IPS DF 6.9 (cell line): ENCODE measurements around the gene EPB41L3.
"Not testable (repeated sequence)": the region's sequence is repeated elsewhere in the genome, so short reads cannot be mapped to it uniquely, and the experiment has no call there.

ENCODE experiments used
- DNase-seq: peaks from one replicate; pipeline ENCODE4 v3.0.0-alpha.2; 2013; ENCODE audit warnings: low read depth, low spot score
- H3K27ac ChIP-seq: one replicate; pipeline ENCODE4 v1.5.1; 2013; ENCODE audit warnings: low read length, control low read depth
- H3K27me3 ChIP-seq: 2 replicates; pipeline ENCODE4 v1.6.1; 2013; ENCODE audit warnings: mild to moderate bottlenecking, low read length; ENCODE audit not compliant: control insufficient read depth, insufficient read depth
- H3K36me3 ChIP-seq: 2 replicates; pipeline ENCODE4 v1.6.1; 2013; ENCODE audit warnings: low read length; ENCODE audit not compliant: control insufficient read depth, insufficient read depth
- H3K4me1 ChIP-seq: 2 replicates; pipeline ENCODE4 v1.6.1; 2013; ENCODE audit warnings: low read length; ENCODE audit not compliant: control insufficient read depth, insufficient read depth
- H3K4me3 ChIP-seq: 2 replicates; pipeline ENCODE4 v1.5.1; 2013; ENCODE audit warnings: mild to moderate bottlenecking, low read length
- H3K9me3 ChIP-seq: 2 replicates; pipeline ENCODE4 v1.6.1; 2013; ENCODE audit warnings: low read length, inconsistent platforms; ENCODE audit not compliant: control insufficient read depth, insufficient read depth
- whole genome bisulfite sequencing: extraction: QIAGEN DNeasy Blood & Tissue Kit; methylation state at CpG from one replicate; pipeline ENCODE4 v1.1.7; 2013; ENCODE audit warnings: mixed read lengths, missing lambda C conversion rate; ENCODE audit not compliant: insufficient read length, insufficient coverage; 5-methylcytosine and 5-hydroxymethylcytosine counted together

EPB41L3 gene

DNA sequence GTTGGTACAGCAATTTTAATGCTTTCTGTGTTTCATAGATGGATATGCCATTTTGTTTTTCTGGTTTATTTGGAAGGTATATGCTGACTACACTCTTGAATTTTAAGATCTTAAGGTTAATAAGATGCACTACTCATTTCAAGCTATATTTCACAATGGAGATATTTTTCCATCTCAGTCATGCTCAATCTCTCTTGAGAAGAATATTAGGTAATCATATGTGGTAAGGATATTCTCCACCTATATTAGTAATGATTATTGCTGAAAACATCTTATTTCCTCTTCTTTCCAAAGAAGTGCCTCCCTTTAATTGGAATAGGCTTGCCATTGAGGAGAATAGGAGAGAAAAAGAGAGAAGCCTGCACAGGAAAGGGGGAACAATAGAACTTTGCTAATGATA is 40.1 kb downstream of the EPB41L3 start:
- no peak overlapping the region for H3K4me3 ChIP-seq
- no peaks in the 10 kb centered on the region for H3K36me3 ChIP-seq
- H3K27me3 ChIP-seq = no peaks in the 10 kb centered on the region
- DNase-seq = no peak
- no peaks in the 10 kb centered on the region; the same call in 1 of the 2 replicates for H3K4me1 ChIP-seq
- H3K9me3 ChIP-seq = no peaks in the 10 kb centered on the region
- no peak overlapping the region for H3K27ac ChIP-seq

DNA sequence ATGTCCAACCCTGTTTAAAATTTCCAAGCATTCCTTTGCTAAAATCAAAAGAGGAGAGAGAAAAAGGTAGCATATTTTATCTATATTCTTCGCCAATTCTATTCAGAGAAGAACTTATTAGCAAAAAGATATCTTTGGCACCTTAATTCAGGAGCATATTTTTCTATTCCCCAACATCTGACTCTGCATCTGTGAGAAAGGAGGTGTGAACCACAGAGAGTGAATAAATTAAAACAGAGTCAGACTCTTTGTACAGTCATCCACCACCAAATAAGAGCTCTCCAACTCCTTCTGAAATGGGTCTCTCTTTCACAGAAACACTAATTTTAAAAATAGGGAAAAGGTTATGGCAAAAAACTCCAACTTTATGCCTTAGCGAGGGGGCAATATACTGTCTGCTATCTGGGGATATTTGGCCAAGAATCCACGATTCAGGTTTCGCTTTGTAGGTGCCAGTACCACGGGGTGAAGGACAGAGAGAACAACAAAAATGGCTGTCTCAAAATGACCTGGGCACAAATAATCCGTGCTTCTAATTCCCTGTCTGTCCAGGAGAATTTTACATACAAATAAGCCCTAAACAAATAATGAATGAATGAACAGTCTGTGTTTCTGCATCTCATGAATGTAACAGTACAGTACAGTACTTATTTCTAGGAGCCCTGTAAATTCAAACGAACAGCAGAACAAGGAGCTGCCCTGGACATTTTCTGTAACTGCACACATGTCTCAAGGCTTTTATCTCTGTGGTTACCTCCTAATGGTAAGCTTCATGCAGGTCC is 43.4 kb downstream of the EPB41L3 start:
- no peaks in the 10 kb centered on the region for H3K9me3 ChIP-seq
- H3K36me3 ChIP-seq = no peaks in the 10 kb centered on the region
- no peaks in the 10 kb centered on the region; the same call in 1 of the 2 replicates for H3K4me1 ChIP-seq
- no peaks in the 10 kb centered on the region for H3K27me3 ChIP-seq
- H3K4me3 ChIP-seq = no peak overlapping the region
- H3K27ac ChIP-seq = no peak overlapping the region
- DNase-seq = no peak
- no CpG with 5 or more reads among the region's 7 CpGs for WGBS

- DNase-seq = no peak
- Histone ChIP-seq H3K27me3 (no peaks in the 10 kb centered on the region), H3K4me1 (no peaks in the 10 kb centered on the region), H3K27ac (no peak overlapping the region), H3K4me3 (no peak overlapping the region), H3K36me3 (no peaks in the 10 kb centered on the region), H3K9me3 (no peaks in the 10 kb centered on the region)
- WGBS = no CpG with 5 or more reads among the region's 6 CpGs
These were observed 45.3 kb downstream of the EPB41L3 start for GRCh38 chr18:5498452-5498851.

- no peaks in the 10 kb centered on the region for H3K36me3 ChIP-seq
- no peaks in the 10 kb centered on the region for H3K27me3 ChIP-seq
- no CpG with 5 or more reads among the region's 2 CpGs for WGBS
- no peaks in the 10 kb centered on the region for H3K4me1 ChIP-seq
- DNase-seq = no peak
- H3K4me3 ChIP-seq = no peak overlapping the region
- no peaks in the 10 kb centered on the region for H3K9me3 ChIP-seq
- H3K27ac ChIP-seq = no peak overlapping the region
These were observed 47.5 kb downstream of the EPB41L3 start for GRCh38 chr18:5496305-5496704.

DNA sequence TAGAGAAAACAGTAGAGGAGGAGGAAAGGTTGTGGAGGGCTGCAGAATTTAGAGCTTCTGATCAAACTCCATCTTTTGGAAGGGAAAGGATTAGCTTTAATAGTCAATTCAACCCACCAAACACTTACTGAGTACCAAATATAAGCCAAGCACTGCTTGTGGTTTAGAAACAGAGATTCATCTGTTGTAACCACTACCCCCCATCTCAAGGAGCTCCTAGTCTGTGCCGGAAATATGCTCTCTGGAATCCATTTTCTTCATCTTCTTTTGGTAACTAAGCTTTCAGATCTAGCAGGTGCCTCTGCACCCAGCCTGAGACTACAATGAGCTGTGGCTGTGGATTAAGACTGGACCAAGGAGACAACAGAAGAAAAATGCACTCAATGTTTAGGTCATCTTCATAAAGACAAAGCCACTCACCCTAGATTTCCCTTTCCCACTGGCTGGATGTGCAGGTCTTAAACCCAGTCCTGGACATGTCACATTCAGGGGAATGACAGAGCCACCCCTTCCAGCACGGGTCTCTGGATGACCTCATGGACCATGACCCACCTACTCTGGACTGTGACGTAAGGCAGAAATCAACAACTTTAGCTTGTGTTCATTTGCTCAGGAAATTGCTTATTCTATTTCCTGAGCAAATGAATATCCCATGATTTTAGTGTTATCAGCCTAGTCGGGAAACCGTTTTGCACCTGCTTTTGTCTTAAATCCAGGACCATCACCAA is 52.9 kb downstream of the EPB41L3 start:
- Histone ChIP-seq H3K4me1 (no peaks in the 10 kb centered on the region), H3K9me3 (no peaks in the 10 kb centered on the region), H3K36me3 (no peaks in the 10 kb centered on the region), H3K27ac (no peak overlapping the region), H3K27me3 (no peaks in the 10 kb centered on the region), H3K4me3 (no peak overlapping the region)
- no peak for DNase-seq
- WGBS = no CpG with 5 or more reads among the region's 5 CpGs

DNA sequence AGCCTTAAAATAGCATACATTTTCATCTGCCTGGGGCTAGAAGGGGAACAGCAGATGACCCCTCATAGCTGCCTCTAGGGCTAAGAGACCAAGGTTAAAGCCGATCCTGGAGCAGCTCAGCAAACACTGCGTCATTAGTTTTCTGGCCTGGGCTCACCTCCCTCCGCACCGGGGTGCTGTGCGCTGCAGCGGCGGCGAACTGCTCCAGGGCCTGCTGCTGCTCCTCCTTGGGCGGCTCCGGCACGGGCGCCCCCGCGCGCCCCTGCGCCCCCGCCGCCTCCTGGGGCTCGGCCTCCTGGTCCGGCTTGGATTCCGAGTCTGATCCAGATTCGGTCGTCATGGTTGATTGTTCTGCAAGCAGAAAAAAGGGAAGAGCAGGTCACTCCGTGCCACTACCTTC is 55.0 kb downstream of the EPB41L3 start:
- Histone ChIP-seq H3K36me3 (no peaks in the 10 kb centered on the region), H3K27ac (no peak overlapping the region), H3K9me3 (no peaks in the 10 kb centered on the region), H3K27me3 (no peaks in the 10 kb centered on the region), H3K4me3 (no peak overlapping the region), H3K4me1 (no peaks in the 10 kb centered on the region)
- DNase-seq = no peak
- no CpG with 5 or more reads among the region's 24 CpGs for WGBS

DNA sequence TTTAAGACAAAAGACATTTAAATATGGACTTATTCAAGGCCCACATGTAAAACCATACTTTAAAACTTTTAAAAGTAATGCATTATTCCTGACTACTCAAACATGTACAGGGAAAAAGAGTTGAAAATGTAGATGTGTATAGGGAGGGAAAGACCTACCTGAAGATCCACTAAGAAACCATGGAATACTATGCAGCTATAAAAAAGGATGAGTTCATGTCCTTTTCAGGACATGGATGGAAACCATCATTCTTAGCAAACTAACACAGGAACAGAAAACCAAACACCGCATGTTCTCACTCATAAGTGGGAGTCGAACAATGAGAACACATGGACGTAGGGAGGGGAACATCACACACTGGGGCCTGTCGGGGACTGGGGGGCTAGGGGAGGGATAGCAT is 55.8 kb downstream of the EPB41L3 start:
- H3K9me3 ChIP-seq, H3K27ac ChIP-seq, H3K36me3 ChIP-seq, DNase-seq, H3K27me3 ChIP-seq, H3K4me3 ChIP-seq, H3K4me1 ChIP-seq: not testable (repeated sequence)
- no CpG with 5 or more reads among the region's 4 CpGs for WGBS

DNA sequence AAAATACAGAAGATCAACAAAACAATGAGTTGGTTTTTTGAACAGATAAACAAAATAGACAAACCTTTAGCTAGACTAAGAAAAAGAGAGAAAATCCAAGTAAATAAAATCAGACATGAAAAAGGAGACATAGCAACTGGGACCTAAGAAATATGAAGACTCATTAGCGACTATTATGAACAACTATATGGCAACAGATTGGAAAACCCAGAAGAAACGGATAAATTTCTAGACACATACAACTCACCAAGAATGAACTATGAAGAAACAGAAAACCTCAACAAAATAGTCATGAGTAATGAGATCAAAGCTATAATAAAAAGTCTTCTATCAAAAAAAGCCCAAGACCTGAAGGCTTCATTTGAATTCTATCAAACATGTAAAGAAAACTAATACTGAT is 59.3 kb downstream of the EPB41L3 start:
- H3K4me1 ChIP-seq = no peaks in the 10 kb centered on the region
- H3K27ac ChIP-seq = no peak overlapping the region
- no CpG with 5 or more reads among the region's 2 CpGs for WGBS
- no peaks in the 10 kb centered on the region for H3K27me3 ChIP-seq
- DNase-seq = no peak
- no peaks in the 10 kb centered on the region for H3K36me3 ChIP-seq
- no peaks in the 10 kb centered on the region for H3K9me3 ChIP-seq
- no peak overlapping the region for H3K4me3 ChIP-seq

- WGBS = no CpG with 5 or more reads among the region's 5 CpGs
- Histone ChIP-seq H3K9me3 (no peaks in the 10 kb centered on the region), H3K4me1 (no peaks in the 10 kb centered on the region; the same call in 1 of the 2 replicates), H3K4me3 (no peak overlapping the region), H3K36me3 (no peaks in the 10 kb centered on the region), H3K27me3 (no peaks in the 10 kb centered on the region), H3K27ac (no peak overlapping the region)
- no peak for DNase-seq
These were observed 62.2 kb downstream of the EPB41L3 start for GRCh38 chr18:5481621-5482020.

DNA sequence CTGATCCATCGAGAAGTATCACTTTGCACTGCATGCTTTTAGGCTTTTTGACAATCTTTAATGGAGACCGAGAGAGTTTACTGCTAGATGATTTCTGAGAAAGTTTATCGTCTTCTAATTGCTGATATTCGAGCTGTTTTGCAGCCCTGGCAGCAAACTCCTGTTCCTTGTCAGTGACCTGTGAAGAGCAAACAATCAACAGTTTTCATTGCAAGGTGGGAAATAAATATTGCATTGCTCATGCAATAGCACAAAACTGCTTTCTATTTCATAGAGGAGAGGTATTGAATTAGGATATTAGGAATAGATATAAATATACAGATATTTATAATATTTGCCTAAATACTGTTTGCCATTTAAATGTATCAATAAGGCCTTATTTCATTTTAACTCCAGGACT is 65.5 kb downstream of the EPB41L3 start:
- no peaks in the 10 kb centered on the region; the same call in 1 of the 2 replicates for H3K4me1 ChIP-seq
- no peak overlapping the region for H3K4me3 ChIP-seq
- no peaks in the 10 kb centered on the region for H3K36me3 ChIP-seq
- no peaks in the 10 kb centered on the region for H3K27me3 ChIP-seq
- no CpG with 5 or more reads among the region's 4 CpGs for WGBS
- no peaks in the 10 kb centered on the region for H3K9me3 ChIP-seq
- no peak for DNase-seq
- no peak overlapping the region for H3K27ac ChIP-seq
